ENCODE measurements around the gene FBXO15. TPM values are rescaled to one million over a fixed set of nuclear protein-coding genes. Genes with fewer than 3 reads are reported as not detected.

FBXO15 gene
- total RNA-seq, 2 donors from 2014 or later: not detected

Other genes starting within 250 kb of the FBXO15 start
- 10 to 100 TPM; 22.8 to 31.3 TPM for gene TIMM21, start 689 bp upstream of the FBXO15 start, total RNA-seq
- gene CYB5A, start 144.1 kb upstream of the FBXO15 start, total RNA-seq: 10 to 100 TPM; 39.8 to 46.7 TPM
- gene C18orf63, start 168.0 kb upstream of the FBXO15 start, total RNA-seq: not detected